ENCODE data around the gene ZNF281. TPM values are rescaled to one million over a fixed set of nuclear protein-coding genes. Genes with fewer than 3 reads are reported as not detected.
"Not testable (repeated sequence)": the region's sequence is repeated elsewhere in the genome, so short reads cannot be mapped to it uniquely, and the experiment has no call there.

Gene ZNF281
- total RNA-seq, 1 experiment from 2014 or later, result 26.5 TPM

DNA sequence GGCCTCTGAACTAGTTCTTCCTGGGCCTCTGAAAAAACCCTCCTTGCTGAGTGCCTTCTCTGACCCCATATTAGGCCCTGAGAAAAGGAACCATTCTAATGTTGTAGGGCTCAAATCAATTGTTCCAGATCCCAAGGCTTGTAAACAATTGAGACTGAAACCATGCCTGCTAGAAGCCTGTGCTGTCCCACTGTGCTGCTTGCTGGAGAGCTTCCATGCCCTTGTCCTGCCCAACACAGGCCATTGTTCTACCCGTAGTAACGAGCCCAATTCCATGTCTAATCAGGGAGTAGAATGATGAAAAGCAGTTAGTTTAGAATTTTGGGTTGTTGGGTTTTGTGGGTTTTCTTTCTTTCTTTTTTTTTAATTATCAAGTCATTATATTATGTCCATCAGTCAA is 47.4 kb downstream of the ZNF281 start:
- no TSS peak for BruUV-seq (replicated peaks)
- H3K4me3 Mint-ChIP-seq (ENCODE audit: low read depth, unreplicated experiment), result no peak overlapping the region
- TF ChIP-seq, protein P1, sequence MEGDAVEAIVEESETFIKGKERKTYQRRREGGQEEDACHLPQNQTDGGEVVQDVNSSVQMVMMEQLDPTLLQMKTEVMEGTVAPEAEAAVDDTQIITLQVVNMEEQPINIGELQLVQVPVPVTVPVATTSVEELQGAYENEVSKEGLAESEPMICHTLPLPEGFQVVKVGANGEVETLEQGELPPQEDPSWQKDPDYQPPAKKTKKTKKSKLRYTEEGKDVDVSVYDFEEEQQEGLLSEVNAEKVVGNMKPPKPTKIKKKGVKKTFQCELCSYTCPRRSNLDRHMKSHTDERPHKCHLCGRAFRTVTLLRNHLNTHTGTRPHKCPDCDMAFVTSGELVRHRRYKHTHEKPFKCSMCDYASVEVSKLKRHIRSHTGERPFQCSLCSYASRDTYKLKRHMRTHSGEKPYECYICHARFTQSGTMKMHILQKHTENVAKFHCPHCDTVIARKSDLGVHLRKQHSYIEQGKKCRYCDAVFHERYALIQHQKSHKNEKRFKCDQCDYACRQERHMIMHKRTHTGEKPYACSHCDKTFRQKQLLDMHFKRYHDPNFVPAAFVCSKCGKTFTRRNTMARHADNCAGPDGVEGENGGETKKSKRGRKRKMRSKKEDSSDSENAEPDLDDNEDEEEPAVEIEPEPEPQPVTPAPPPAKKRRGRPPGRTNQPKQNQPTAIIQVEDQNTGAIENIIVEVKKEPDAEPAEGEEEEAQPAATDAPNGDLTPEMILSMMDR (IDR thresholded peaks at IDR 0.05; ENCODE audit: unreplicated experiment), result no peak
- H3K4me1 Mint-ChIP-seq (ENCODE audit: low read depth, unreplicated experiment), result peaks cover 10% of the 10 kb centered on the region
- intact Hi-C loops (cut with micrococcal nuclease; ENCODE audit: unreplicated experiment), result no loop called here
- H3K9me3 Mint-ChIP-seq (ENCODE audit: low read depth, unreplicated experiment), result no peaks in the 10 kb centered on the region
- CTCF ChIA-PET, result no interaction called here
- no peaks in the 10 kb centered on the region for H3K27me3 Mint-ChIP-seq (ENCODE audit: unreplicated experiment)
- peaks cover 5% of the 10 kb centered on the region for H3K36me3 Mint-ChIP-seq (ENCODE audit: insufficient read depth, unreplicated experiment)
- DNase-seq, result no peak
- no peak overlapping the region for H3K27ac Mint-ChIP-seq (ENCODE audit: unreplicated experiment)

DNA sequence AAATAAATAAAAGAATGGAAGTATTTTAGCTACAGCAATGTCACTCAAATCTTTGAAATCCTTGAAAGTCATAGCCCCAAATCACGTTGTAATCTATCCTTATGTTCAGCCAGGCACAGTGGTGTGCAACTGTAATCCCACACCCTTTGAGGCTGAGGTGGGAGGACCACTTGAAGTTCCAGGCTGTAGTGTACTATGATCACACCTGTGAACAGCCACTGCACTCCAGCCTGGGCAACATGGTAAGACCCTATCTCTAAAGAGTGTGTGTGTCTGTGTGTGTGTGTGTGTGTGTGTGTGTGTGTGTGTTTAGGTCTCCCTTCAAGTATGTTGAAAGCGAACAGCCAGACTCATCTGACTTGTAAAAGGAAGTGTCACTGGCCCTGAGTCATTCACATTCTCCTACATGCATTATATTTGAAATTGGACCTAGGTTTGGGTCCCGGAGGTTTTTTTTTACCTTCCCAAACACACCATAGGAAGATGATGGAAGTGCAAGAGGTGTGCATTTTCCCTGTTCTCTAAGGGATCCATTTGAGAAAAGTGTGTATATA is 50.1 kb downstream of the ZNF281 start:
- no TSS peak for BruUV-seq (replicated peaks)
- DNase-seq, result no peak

DNA sequence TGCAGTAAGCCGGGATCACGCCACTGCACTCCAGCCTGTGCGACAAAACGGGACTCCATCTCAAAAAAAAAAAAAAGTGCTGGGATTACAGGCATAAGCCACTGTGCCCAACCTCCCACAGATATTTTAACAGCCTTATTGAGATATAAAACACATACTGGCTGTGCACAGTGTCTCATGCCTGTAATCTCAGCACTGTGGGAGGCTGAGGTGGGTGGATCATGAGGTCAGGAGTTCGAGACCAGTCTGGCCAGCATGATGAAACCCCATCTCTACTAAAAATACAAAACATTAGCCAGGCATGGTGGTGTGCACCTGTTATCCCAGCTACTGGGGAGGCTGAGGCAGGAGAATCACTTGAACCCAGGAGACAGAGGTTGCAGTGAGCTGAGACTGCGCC is 51.9 kb downstream of the ZNF281 start:
- DNase-seq; intact Hi-C loops (cut with micrococcal nuclease; ENCODE audit: unreplicated experiment); H3K27me3 Mint-ChIP-seq (ENCODE audit: unreplicated experiment); BruUV-seq (replicated peaks); H3K4me3 Mint-ChIP-seq (ENCODE audit: low read depth, unreplicated experiment); H3K9me3 Mint-ChIP-seq (ENCODE audit: low read depth, unreplicated experiment); H3K36me3 Mint-ChIP-seq (ENCODE audit: insufficient read depth, unreplicated experiment); H3K4me1 Mint-ChIP-seq (ENCODE audit: low read depth, unreplicated experiment); H3K27ac Mint-ChIP-seq (ENCODE audit: unreplicated experiment): not testable (repeated sequence)
- CTCF ChIA-PET, result interaction anchor here (0.6 kb wide), 1 partner anchor 70 kb away, joined by 4 read pairs; no protein-coding TSS in a partner anchor

More for the DNA sequence above, 50.1 kb downstream of the ZNF281 start:
- H3K27me3 Mint-ChIP-seq (ENCODE audit: unreplicated experiment), result no peaks in the 10 kb centered on the region
- H3K27ac Mint-ChIP-seq (ENCODE audit: unreplicated experiment), result no peak overlapping the region
- TF ChIP-seq, protein P1 (IDR thresholded peaks at IDR 0.05; ENCODE audit: unreplicated experiment), result no peak
- no peak overlapping the region for H3K4me3 Mint-ChIP-seq (ENCODE audit: low read depth, unreplicated experiment)
- H3K4me1 Mint-ChIP-seq (ENCODE audit: low read depth, unreplicated experiment), result peaks cover 10% of the 10 kb centered on the region
- no peaks in the 10 kb centered on the region for H3K9me3 Mint-ChIP-seq (ENCODE audit: low read depth, unreplicated experiment)
- peaks cover 5% of the 10 kb centered on the region for H3K36me3 Mint-ChIP-seq (ENCODE audit: insufficient read depth, unreplicated experiment)
- CTCF ChIA-PET, result interaction anchor here (0.6 to 1.1 kb wide), 2 partner anchors 58 to 462 kb away, joined by 3 to 5 read pairs; no protein-coding TSS in a partner anchor
- intact Hi-C loops (cut with micrococcal nuclease; ENCODE audit: unreplicated experiment), result no loop called here

DNA sequence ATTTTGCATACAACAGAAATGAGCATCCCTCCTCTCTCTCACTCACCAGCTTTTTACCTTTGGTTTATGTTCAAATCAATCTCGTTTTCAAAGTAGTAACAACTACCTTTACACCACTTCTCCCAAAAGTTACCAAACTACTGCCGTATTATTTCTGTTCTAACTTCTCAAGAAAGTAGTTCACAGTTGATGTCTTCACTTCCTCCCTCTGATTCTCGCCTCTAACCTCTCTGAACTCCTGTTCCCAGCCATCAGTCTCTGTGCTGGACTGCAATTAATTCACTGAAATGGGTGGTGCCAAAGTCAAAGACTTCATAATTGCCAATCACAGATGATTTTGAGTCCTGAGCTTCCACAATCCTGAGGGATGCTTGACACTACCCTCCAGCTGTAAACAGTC is 54.0 kb downstream of the ZNF281 start:
- Mint-ChIP-seq H3K9me3 (ENCODE audit: low read depth, unreplicated experiment) (no peaks in the 10 kb centered on the region), H3K4me1 (ENCODE audit: low read depth, unreplicated experiment) (peaks cover 13% of the 10 kb centered on the region), H3K27ac (ENCODE audit: unreplicated experiment) (no peak overlapping the region), H3K27me3 (ENCODE audit: unreplicated experiment) (no peaks in the 10 kb centered on the region), H3K4me3 (ENCODE audit: low read depth, unreplicated experiment) (no peak overlapping the region), H3K36me3 (ENCODE audit: insufficient read depth, unreplicated experiment) (no peaks in the 10 kb centered on the region)
- CTCF ChIA-PET, result no interaction called here
- TF ChIP-seq, protein P1 (IDR thresholded peaks at IDR 0.05; ENCODE audit: unreplicated experiment), result no peak
- BruUV-seq (replicated peaks), result no TSS peak
- no peak for DNase-seq
- intact Hi-C loops (cut with micrococcal nuclease; ENCODE audit: unreplicated experiment), result no loop called here

Other genes with a start within 250 kb of the ZNF281 start
- gene KIF14, start 210.7 kb upstream of the ZNF281 start, total RNA-seq (2022), result 17.2 and 20.7 TPM in 2 replicates